Sigmoid colon (tissue), 4 donors: Measurements from ENCODE around the gene RNF149.

Experiments
- CTCF ChIP-seq, 4 experiments: fragments of 450-650 bp in 3 of 4; fragments of 200-600 bp in 1 of 4; IDR thresholded peaks; one replicate each; pipeline ENCODE4 v1.5.1; 2016 to 2019; ENCODE audit warnings: antibody characterized with exemption in 4 of 4, mild to moderate bottlenecking in 3 of 4, moderate library complexity in 2 of 4
- POLR2A ChIP-seq, 2 donors: fragments of 450-650 bp; IDR thresholded peaks; one replicate each; pipeline ENCODE4 v1.6.1; 2016; ENCODE audit warnings: antibody characterized with exemption in 2 of 2, mild to moderate bottlenecking in 2 of 2, moderate library complexity in 2 of 2
- POLR2AphosphoS5 ChIP-seq, 4 donors: sonication (generic); formaldehyde crosslinking; IDR thresholded peaks; one replicate each; pipeline ENCODE4 v1.6.1; 2017; ENCODE audit warnings: antibody characterized with exemption in 4 of 4

DNA sequence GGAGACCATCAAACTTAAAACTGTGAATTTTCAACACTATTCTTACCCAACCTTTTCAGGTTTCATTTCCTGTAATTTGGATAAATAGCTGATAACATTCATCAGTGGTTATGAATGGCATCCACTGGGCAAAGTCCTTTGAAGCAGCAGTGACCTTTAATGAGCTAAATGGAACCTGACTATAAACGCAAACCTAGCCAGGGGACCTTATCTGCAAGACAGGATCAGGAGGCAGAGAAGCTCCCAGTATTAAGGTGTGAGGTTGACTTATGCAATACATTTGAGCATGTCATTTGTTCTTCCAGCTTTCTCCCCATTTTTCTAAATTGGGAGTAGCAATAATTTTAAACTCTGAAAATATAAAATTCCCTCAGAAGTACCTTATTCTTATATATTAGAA is 40.4 kb upstream of the RNF149 start:
- TF ChIP-seq CTCF (IDR thresholded peaks at IDR 0.05) (no peak), POLR2AphosphoS5 (IDR thresholded peaks at IDR 0.05) (no peak), POLR2A (IDR thresholded peaks at IDR 0.05) (no peak)
